Stimulated activated CD4-positive, alpha-beta T cell treated with anti-CD3 and anti-CD28 coated beads, Interleukin-4, amount 100 ng/mL, for 48 hours (primary cell): ENCODE measurements around the gene PTDSS2.
A peak's percentile ranks its signal among the peaks of the same experiment; 100 is the strongest.

Experiments
- DNase-seq, 2 donors: peaks; one replicate each; pipeline ENCODE4 v3.0.0-alpha.2; 2020; ENCODE audit warnings: low read depth in 2 of 2

Gene PTDSS2

GRCh38 chr11:447923-448731 lies 2.0 kb upstream of the PTDSS2 start:
- peak; percentile 97 to 99 for DNase-seq

DNA sequence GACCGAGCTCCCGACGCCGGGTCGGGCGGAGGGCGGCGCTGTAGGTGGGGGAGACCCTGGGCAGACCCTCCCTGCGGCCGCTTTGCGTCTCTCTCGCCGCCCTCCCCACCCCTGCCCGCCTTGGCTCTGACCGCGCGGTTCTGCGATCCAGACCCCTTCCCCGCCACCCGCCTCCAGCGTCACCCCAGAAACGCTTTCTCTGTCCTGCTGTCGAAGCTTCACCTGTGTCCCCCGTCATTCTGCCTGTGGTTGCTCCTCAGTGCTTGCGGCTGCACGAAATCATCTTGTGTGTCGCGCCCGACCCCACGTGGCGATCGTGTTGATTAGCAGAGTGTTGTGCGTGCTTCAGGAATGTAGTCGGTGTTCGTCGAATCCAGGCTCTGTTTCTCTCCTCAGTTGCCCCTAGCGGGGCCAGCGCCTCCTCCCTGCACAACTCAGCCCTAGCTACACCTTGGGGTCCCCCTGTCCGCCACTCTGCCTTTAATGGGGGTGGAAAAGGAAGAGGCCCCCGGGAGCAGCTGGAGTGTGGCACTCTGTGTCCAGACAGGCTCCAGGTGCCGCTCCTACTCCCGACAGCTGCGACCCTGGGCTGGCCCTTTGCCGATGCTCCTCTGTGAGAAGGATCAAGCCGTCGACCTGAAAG lies 851 bp downstream of the PTDSS2 start:
- peak; percentile 53 to 60 for DNase-seq

GRCh38 chr11:451738-452137 lies 1.7 kb downstream of the PTDSS2 start:
- DNase-seq, result no peak

- DNase-seq, result no peak
Measured at GRCh38 chr11:452203-452744, 2.2 kb downstream of the PTDSS2 start.

GRCh38 chr11:452916-453527 lies 2.9 kb downstream of the PTDSS2 start:
- DNase-seq, result no peak

- DNase-seq, result no peak
Measured at GRCh38 chr11:453564-453963, 3.5 kb downstream of the PTDSS2 start.

GRCh38 chr11:454043-454442 lies 4.0 kb downstream of the PTDSS2 start:
- DNase-seq, result no peak

DNA sequence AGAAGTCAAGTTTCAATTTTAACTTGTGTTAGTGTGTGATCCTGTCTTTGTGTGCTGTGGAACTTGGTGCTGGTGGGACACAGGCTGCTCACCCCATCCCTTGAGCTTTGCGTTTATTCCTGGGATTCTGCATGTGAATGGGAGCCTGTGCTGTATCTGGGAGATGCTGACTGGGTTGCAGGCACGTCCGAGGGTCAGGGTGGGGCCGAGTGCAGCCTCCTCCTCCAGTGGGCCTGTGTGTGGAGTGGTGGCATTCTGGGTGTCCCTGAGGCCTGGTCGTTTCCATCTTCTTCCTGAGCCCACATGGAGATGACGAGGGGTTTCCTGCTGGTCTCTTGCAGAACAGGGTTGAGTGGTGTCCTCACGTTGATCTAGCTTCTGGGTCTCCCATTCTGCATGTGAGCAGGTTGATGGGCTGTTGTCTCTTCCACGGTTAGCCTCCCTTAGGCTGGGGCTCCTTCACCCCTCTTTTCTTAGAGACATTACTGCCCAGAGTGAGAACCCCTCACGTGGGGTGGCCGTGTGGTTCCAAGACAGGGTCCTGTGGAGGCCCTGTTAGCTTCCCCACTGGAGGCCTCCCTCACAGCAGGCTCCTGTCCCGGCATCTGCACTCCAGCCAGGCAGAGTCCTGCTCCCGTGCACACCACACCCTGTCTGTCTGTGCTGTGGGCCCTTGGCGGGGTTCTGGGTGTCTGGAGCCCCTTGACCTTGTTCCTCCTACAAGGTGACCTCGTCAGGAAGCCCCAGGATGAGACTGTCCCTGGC lies 4.9 kb downstream of the PTDSS2 start:
- no peak for DNase-seq

- DNase-seq, result no peak
Measured at GRCh38 chr11:455566-456147, 5.6 kb downstream of the PTDSS2 start.

DNA sequence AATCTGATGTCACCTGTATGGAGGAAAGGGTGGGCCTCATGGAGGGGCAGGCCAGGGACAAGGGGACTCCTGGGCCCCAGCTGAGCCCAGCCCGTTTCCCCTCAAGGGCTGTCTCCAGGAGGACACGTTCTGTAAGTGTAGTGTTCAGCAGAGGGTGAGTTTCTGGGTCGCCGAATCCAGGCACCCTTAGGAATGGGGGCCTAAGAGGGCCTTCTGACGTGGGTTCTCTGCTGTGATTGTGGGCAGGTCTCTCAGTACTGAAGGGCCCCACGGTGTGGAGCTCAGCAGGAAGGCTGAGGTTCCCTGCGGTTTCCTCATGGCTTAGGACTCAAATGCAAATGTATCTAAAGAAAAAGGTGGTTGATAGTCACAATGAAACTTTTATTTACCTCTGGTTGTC lies 6.5 kb downstream of the PTDSS2 start:
- peak in 1 of 2 donors; percentile 41 for DNase-seq

- no peak for DNase-seq
Measured at GRCh38 chr11:457111-457760, 7.2 kb downstream of the PTDSS2 start.

- DNase-seq, result no peak
Measured at GRCh38 chr11:459511-460220, 9.6 kb downstream of the PTDSS2 start.

DNA sequence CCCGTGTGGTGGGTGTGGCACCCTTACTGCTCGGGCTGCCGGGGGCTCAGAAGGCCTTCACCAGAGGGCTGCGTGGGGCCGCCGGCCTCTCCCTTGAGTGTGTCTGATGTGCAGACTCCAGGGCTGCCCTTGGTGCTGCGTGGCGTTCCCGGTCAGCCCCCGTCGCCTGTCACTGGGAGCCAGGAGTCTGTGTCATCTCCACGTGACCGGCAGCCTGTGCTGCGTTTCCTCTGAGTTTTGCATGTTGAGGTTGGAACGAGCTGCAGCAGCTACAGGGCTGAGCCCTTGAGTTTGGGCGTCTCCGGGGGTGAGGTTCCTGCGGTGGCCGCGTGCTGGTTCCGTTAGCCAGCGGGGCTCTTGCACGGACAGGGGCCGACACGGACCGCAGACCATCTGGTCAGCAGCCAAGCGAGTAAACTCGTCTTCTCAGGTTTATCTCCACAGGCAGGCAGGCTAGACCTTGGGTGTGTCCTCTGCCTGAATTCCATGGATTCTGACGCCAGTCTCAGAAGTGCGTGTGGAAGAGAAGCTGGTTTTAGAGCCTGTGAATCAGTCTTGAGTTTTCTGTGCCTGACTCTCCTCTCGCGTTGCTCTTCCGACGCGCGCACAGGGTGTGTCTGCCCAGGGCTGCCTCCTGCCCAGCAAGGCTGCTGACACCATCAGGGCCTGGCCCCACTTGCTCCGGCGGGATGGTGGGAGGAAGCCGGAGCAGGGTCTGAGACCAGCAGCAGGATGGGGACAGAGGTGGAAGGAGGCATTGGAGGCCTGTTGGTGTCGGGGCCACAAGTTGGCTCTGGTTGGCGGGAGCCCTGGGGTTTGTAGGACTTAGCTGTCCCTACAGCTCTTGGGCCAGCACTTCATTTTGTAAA lies 10.5 kb downstream of the PTDSS2 start:
- no peak for DNase-seq

DNA sequence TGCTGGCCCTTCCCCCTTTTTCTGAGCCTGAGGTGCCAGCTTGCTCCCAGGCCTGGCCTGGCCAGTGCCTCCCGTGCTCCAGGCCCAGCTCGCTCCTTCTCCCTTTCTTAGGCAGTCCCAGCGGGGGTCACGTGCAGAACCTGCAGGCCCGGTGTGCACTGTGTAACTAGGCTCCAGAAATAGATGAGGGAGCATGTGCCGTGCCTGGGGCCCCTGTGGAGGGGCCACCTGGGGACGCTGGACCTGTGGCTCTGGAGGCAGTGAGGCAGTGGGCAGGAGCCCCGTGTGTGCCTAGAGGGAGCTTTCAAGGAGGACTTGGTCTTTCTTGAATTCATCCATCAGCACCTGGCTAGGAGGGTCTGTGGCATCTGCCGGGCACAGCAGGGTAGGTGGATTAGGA lies 11.5 kb downstream of the PTDSS2 start:
- no peak for DNase-seq

DNA sequence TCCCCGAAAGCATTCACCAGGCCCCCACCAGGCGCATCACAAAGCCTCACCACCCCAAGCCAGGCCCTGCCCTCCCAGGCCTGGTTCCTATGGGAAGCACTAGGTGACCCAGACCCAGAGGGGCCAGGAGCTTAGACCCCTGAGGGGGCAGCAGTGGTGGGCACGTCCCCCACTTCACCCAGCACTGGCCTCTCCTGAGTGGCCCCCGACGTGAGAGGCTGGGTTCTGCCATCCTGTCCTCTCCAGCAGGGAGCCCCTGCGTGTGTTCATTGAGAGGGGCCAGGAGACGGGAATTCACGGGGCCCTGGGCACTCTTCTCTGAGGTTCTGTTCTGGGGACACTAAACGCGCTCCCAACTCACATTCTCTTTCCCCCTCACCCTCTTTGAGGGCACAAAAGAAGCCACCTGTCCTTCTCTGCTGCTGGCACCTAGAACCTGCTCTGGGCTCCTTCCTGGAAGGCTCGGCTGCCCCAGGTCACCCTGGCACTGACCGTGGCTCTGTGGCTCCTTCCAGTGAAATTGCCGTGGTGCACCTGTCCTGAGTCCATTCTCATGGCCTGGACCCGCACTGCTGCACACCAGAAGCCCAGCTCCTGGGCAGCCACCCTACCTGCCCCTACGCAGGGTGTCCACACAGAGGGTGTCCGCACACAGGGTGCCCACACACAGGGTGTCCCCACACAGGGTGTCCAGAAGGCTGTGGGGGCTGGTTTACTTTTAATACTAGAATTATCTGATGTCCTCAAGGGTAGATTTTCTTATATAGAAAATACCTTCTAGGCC lies 12.2 kb downstream of the PTDSS2 start:
- DNase-seq, result no peak

- DNase-seq, result no peak
Measured at GRCh38 chr11:464316-464715, 14.2 kb downstream of the PTDSS2 start.

- no peak for DNase-seq
Measured at GRCh38 chr11:465896-466530, 15.9 kb downstream of the PTDSS2 start.

DNA sequence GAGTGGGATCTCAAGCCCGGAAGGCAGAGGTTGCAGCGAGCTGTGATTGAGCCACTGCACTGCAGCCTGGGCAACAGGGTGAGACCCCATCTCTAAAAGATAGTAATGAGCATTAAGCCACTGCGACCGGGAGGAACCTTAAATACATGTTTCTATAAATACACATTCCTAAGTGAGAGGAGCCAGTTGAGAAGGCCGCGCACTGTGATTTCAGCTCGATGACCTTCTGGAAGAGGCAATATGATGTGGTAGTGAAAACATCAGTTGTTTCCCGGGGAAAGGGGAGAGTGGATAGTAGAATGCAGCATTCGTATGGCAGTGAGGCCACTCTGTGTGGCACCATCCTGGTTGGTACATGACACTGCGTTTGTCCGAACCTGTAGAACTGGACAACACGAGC lies 18.0 kb downstream of the PTDSS2 start:
- no peak for DNase-seq
